Right atrium auricular region (tissue), 2 donors: ENCODE measurements around the gene COL24A1. TPM values are rescaled to one million over a fixed set of nuclear protein-coding genes. Genes with fewer than 3 reads are reported as not detected.

Experiments used
- DNase-seq: peaks from one replicate; pipeline ENCODE4 v3.0.0-alpha.2; 2019; ENCODE audit warnings: low spot score
- H3K27ac ChIP-seq, 2 donors: fragments of 200-600 bp; sonication (generic); 1 replicate in 1 of 2; 2 replicates in 1 of 2; pipeline ENCODE4 v1.5.1; 2016 to 2019
- H3K27me3 ChIP-seq, 2 donors: fragments of 200-600 bp; sonication (generic); one replicate each; pipeline versions ENCODE4 v1.5.1 to v1.6.0; 2017 to 2019
- H3K36me3 ChIP-seq: fragments of 200-600 bp; sonication (generic); one replicate; pipeline ENCODE4 v1.5.1; 2016
- H3K4me1 ChIP-seq, 2 donors: fragments of 200-600 bp; sonication (generic); one replicate each; pipeline versions ENCODE4 v1.5.1 to v1.6.0; 2017 to 2019
- H3K4me3 ChIP-seq, 2 donors: fragments of 200-600 bp; sonication (generic); 1 replicate in 1 of 2; 2 replicates in 1 of 2; pipeline ENCODE4 v1.5.1; 2017 to 2019; ENCODE audit warnings: mild to moderate bottlenecking in 1 of 2, moderate library complexity in 1 of 2
- H3K9me3 ChIP-seq, 2 donors: fragments of 200-600 bp; sonication (generic); one replicate each; pipeline ENCODE4 v1.5.1; 2019
- CTCF ChIP-seq, 2 donors: fragments of 200-600 bp; sonication (generic); IDR thresholded peaks; one replicate each; pipeline ENCODE4 v1.5.1; 2019; ENCODE audit warnings: antibody characterized with exemption in 2 of 2
- total RNA-seq, 2 donors: library from RNA; depleted of rRNA; stranded (reverse); fragments of >200 nt; gene quantifications; one replicate each; pipeline ENCODE4 v1.1.0, GENCODE V29; 2016

COL24A1 gene
- total RNA-seq, 2 donors from 2014 or later: 0.67 to 1.0 TPM

GRCh38 chr1:86184426-86184825 is 27.9 kb upstream of the COL24A1 start:
- TF ChIP-seq CTCF (IDR thresholded peaks at IDR 0.05): no peak
- no peak for DNase-seq
- Histone ChIP-seq H3K27ac (no peak overlapping the region), H3K4me1 (peaks cover 0 to 11% of the 10 kb centered on the region in 2 donors), H3K27me3 (no peaks in the 10 kb centered on the region), H3K36me3 (no peaks in the 10 kb centered on the region), H3K9me3 (no peaks in the 10 kb centered on the region), H3K4me3 (no peak overlapping the region)

- H3K4me1 ChIP-seq: peaks cover 0 to 11% of the 10 kb centered on the region in 2 donors
- no peaks in the 10 kb centered on the region for H3K9me3 ChIP-seq
- no peak for DNase-seq
- no peak for TF ChIP-seq CTCF (IDR thresholded peaks at IDR 0.05)
- H3K27ac ChIP-seq: no peak overlapping the region
- no peaks in the 10 kb centered on the region for H3K36me3 ChIP-seq
- H3K27me3 ChIP-seq: no peaks in the 10 kb centered on the region
- H3K4me3 ChIP-seq: no peak overlapping the region
Observed at GRCh38 chr1:86183810-86184209, 27.2 kb upstream of the COL24A1 start.

GRCh38 chr1:86176226-86176625 is 19.7 kb upstream of the COL24A1 start:
- H3K27ac ChIP-seq: no peak overlapping the region
- no peaks in the 10 kb centered on the region for H3K36me3 ChIP-seq
- DNase-seq: no peak
- no peak overlapping the region for H3K4me3 ChIP-seq
- H3K27me3 ChIP-seq: no peaks in the 10 kb centered on the region
- no peaks in the 10 kb centered on the region for H3K9me3 ChIP-seq
- H3K4me1 ChIP-seq: no peaks in the 10 kb centered on the region
- TF ChIP-seq CTCF (IDR thresholded peaks at IDR 0.05): no peak

GRCh38 chr1:86175756-86176155 is 19.2 kb upstream of the COL24A1 start:
- no peaks in the 10 kb centered on the region for H3K4me1 ChIP-seq
- H3K27ac ChIP-seq: no peak overlapping the region
- no peak overlapping the region for H3K4me3 ChIP-seq
- H3K36me3 ChIP-seq: no peaks in the 10 kb centered on the region
- H3K9me3 ChIP-seq: no peaks in the 10 kb centered on the region
- H3K27me3 ChIP-seq: no peaks in the 10 kb centered on the region
- no peak for DNase-seq
- no peak for TF ChIP-seq CTCF (IDR thresholded peaks at IDR 0.05)

GRCh38 chr1:86169625-86170024 is 13.1 kb upstream of the COL24A1 start:
- H3K36me3 ChIP-seq: no peaks in the 10 kb centered on the region
- H3K27ac ChIP-seq: no peak overlapping the region
- no peak for TF ChIP-seq CTCF (IDR thresholded peaks at IDR 0.05)
- no peak overlapping the region for H3K4me3 ChIP-seq
- DNase-seq: no peak
- no peaks in the 10 kb centered on the region for H3K4me1 ChIP-seq
- no peaks in the 10 kb centered on the region for H3K27me3 ChIP-seq
- no peaks in the 10 kb centered on the region for H3K9me3 ChIP-seq

GRCh38 chr1:86159800-86160199 is 3.2 kb upstream of the COL24A1 start:
- Histone ChIP-seq H3K36me3 (no peaks in the 10 kb centered on the region), H3K4me3 (no peak overlapping the region), H3K4me1 (peaks cover 0 to 23% of the 10 kb centered on the region in 2 donors), H3K27me3 (no peaks in the 10 kb centered on the region), H3K9me3 (no peaks in the 10 kb centered on the region), H3K27ac (no peak overlapping the region)
- TF ChIP-seq CTCF (IDR thresholded peaks at IDR 0.05): no peak
- no peak for DNase-seq
